Motor neuron (in vitro differentiated cells): ENCODE results near the gene CD33. TPM values are rescaled to one million over a fixed set of nuclear protein-coding genes. Genes with fewer than 3 reads are reported as not detected.
"Not testable (repeated sequence)": the region's sequence is repeated elsewhere in the genome, so short reads cannot be mapped to it uniquely, and the experiment has no call there.

Experiments used
- ATAC-seq, 8 experiments: fragments of 200-7000 bp; cut with Tn5 transposase; replicated peaks in 6 of 8; 2 replicates each; pipeline ENCODE4 v1.8.0; 2021; ENCODE audit warnings: mild to moderate bottlenecking in 8 of 8, moderate library complexity in 8 of 8
- H3K27ac ChIP-seq, 2 donors: fragments of 250-450 bp; sonication (Bioruptor Pico); 2 replicates each; pipeline ENCODE4 v1.9.0; 2021; ENCODE audit warnings: antibody characterized with exemption in 2 of 2, mild to moderate bottlenecking in 2 of 2, moderate library complexity in 1 of 2
- H3K4me1 ChIP-seq, 2 donors: fragments of 250-450 bp; sonication (Bioruptor Pico); replicated peaks in 1 of 2; 2 replicates each; pipeline ENCODE4 v1.6.1; 2021; ENCODE audit warnings: antibody characterized with exemption in 2 of 2, mild to moderate bottlenecking in 2 of 2, moderate library complexity in 1 of 2
- H3K4me3 ChIP-seq, 5 donors: fragments of 250-450 bp; sonication (Bioruptor Pico); 2 replicates each; pipeline ENCODE4 v1.9.0; 2021; ENCODE audit warnings: antibody characterized with exemption in 5 of 5, mild to moderate bottlenecking in 5 of 5, moderate library complexity in 4 of 5
- WGBS, 10 experiments: fragments of 450-650 bp; shearing (Covaris generic); methylation state at CpG; one replicate each; pipeline ENCODE4 v1.0.0; 2022; 5-methylcytosine and 5-hydroxymethylcytosine counted together
- in situ Hi-C, 9 experiments: fragments of 400-800 bp; cut with MboI; loops; one replicate each; pipeline ENCODE4 v1.15.0; 2021; ENCODE audit warnings: low sequenced_read_pairs in 9 of 9, low pct_unique_long_range_greater_than_20kb in 2 of 9; ENCODE audit not compliant: unreplicated experiment in 9 of 9
- total RNA-seq, 8 experiments: library from RNA; unstranded; fragments of 300-600 nt; gene quantifications; 2 replicates each; pipeline versions ENCODE4 v1.2.3 to v1.2.4, GENCODE V29; 2022

Gene CD33
- total RNA-seq: 10 to 100 TPM in 1 of 8 experiments, 1 to 10 TPM in 2, under 1 TPM in 3, not detected in 2; 0.09 to 26.1 (median 2.7) TPM

- H3K27ac ChIP-seq, H3K4me3 ChIP-seq, H3K4me1 ChIP-seq, in situ Hi-C loops: not testable (repeated sequence)
- ATAC-seq: peak in 1 of 8 experiments; percentile 96
- WGBS, 10 experiments: 0 to 100% (median 70%) methylated on average over 1 to 2 of the region's 11 CpGs; no CpG with 5 or more reads in 5 of the 10 experiments
These were observed at the start of gene CD33 for GRCh38 chr19:51224898-51225393. Gene CD33 (plus strand): TSS chr19:51225080. CDS start chr19:51225119, 39 bp downstream.

GRCh38 chr19:51179256-51179655, 45.6 kb upstream of the CD33 start:
- no peak overlapping the region for H3K27ac ChIP-seq
- no peak for ATAC-seq
- in situ Hi-C loops: no loop called here
- WGBS, 10 experiments: 0 to 60% (median 35%) methylated on average over 1 of the region's 1 CpG; no CpG with 5 or more reads in 6 of the 10 experiments
- H3K4me1 ChIP-seq: no peaks in the 10 kb centered on the region
- H3K4me3 ChIP-seq: no peak overlapping the region

- in situ Hi-C loops: no loop called here
- H3K4me3 ChIP-seq: no peak overlapping the region
- WGBS, 10 experiments: 38 to 100% (median 89%) methylated on average over 1 to 6 of the region's 39 CpGs; no CpG with 5 or more reads in 5 of the 10 experiments
These were observed 43.4 kb upstream of the CD33 start for GRCh38 chr19:51181377-51181912.

GRCh38 chr19:51181913-51182419, 42.9 kb upstream of the CD33 start:
- peak in 1 of 8 experiments; percentile 41 for ATAC-seq
- 14 to 64% (median 54%) methylated on average over 4 to 22 of the region's 31 CpGs; no CpG with 5 or more reads in 4 of the 10 experiments for WGBS, 10 experiments
- no peak overlapping the region for H3K27ac ChIP-seq
- no peak overlapping the region for H3K4me3 ChIP-seq
- H3K4me1 ChIP-seq: no peaks in the 10 kb centered on the region
- in situ Hi-C loops: no loop called here

More at GRCh38 chr19:51181377-51181912, 43.4 kb upstream of the CD33 start:
- no peak for ATAC-seq
- Histone ChIP-seq H3K4me1 (no peaks in the 10 kb centered on the region), H3K27ac (no peak overlapping the region)

- H3K4me3 ChIP-seq: no peak overlapping the region
- WGBS, 10 experiments: 65 to 83% (median 67%) methylated on average over 1 to 8 of the region's 8 CpGs; no CpG with 5 or more reads in 6 of the 10 experiments
- in situ Hi-C loops: no loop called here
- ATAC-seq: no peak
- no peaks in the 10 kb centered on the region for H3K4me1 ChIP-seq
- H3K27ac ChIP-seq: no peak overlapping the region
These were observed 41.3 kb upstream of the CD33 start for GRCh38 chr19:51183629-51184028.

GRCh38 chr19:51185069-51185867, 39.6 kb upstream of the CD33 start:
- Histone ChIP-seq H3K4me1 (no peaks in the 10 kb centered on the region), H3K4me3 (no peak overlapping the region), H3K27ac (no peak overlapping the region)
- WGBS, 10 experiments: 35 to 81% (median 67%) methylated on average over 1 to 9 of the region's 25 CpGs; no CpG with 5 or more reads in 4 of the 10 experiments
- no peak for ATAC-seq
- in situ Hi-C loops: no loop called here

GRCh38 chr19:51185868-51186215, 39.0 kb upstream of the CD33 start:
- Histone ChIP-seq H3K4me1 (no peaks in the 10 kb centered on the region), H3K4me3 (no peak overlapping the region), H3K27ac (no peak overlapping the region)
- WGBS, 10 experiments: 17 to 61% (median 37%) methylated on average over 1 to 2 of the region's 5 CpGs; no CpG with 5 or more reads in 6 of the 10 experiments
- in situ Hi-C loops: no loop called here
- ATAC-seq: no peak

GRCh38 chr19:51186323-51186722, 38.6 kb upstream of the CD33 start:
- no peaks in the 10 kb centered on the region for H3K4me1 ChIP-seq
- WGBS, 10 experiments: 43% methylated on average over 4 of the region's 13 CpGs; no CpG with 5 or more reads in 9 of the 10 experiments
- no peak overlapping the region for H3K4me3 ChIP-seq
- in situ Hi-C loops: no loop called here
- no peak overlapping the region for H3K27ac ChIP-seq
- no peak for ATAC-seq

GRCh38 chr19:51187395-51188226, 37.3 kb upstream of the CD33 start:
- 0 to 100% (median 71%) methylated on average over 1 to 5 of the region's 11 CpGs; no CpG with 5 or more reads in 1 of the 10 experiments for WGBS, 10 experiments

GRCh38 chr19:51188227-51188559, 36.7 kb upstream of the CD33 start:
- ATAC-seq: no peak
- H3K4me3 ChIP-seq: no peak overlapping the region
- H3K27ac ChIP-seq: no peak overlapping the region
- H3K4me1 ChIP-seq: no peaks in the 10 kb centered on the region
- WGBS, 10 experiments: 0 to 100% (median 65%) methylated on average over 1 to 2 of the region's 2 CpGs; no CpG with 5 or more reads in 2 of the 10 experiments
- in situ Hi-C loops: no loop called here

More at GRCh38 chr19:51187395-51188226, 37.3 kb upstream of the CD33 start:
- no peak overlapping the region for H3K4me3 ChIP-seq
- H3K4me1 ChIP-seq: no peaks in the 10 kb centered on the region
- no peak overlapping the region for H3K27ac ChIP-seq
- in situ Hi-C loops: no loop called here
- ATAC-seq: no peak

GRCh38 chr19:51192689-51193088, 32.2 kb upstream of the CD33 start:
- in situ Hi-C loops: no loop called here
- no peak for ATAC-seq
- 55 to 87% (median 80%) methylated on average over 3 to 7 of the region's 9 CpGs; no CpG with 5 or more reads in 5 of the 10 experiments for WGBS, 10 experiments
- Histone ChIP-seq H3K27ac (no peak overlapping the region), H3K4me1 (no peaks in the 10 kb centered on the region), H3K4me3 (no peak overlapping the region)

- Histone ChIP-seq H3K4me3 (no peak overlapping the region), H3K27ac (no peak overlapping the region), H3K4me1 (no peaks in the 10 kb centered on the region)
- in situ Hi-C loops: no loop called here
- peak in 1 of 8 experiments; percentile 69 for ATAC-seq
- WGBS, 10 experiments: 0 to 65% (median 52%) methylated on average over 1 to 13 of the region's 21 CpGs; no CpG with 5 or more reads in 1 of the 10 experiments
These were observed 30.2 kb upstream of the CD33 start for GRCh38 chr19:51194527-51195315.
